H1 (cell line): Measurements from ENCODE around the gene PPP1R15B. TPM values are rescaled to one million over a fixed set of nuclear protein-coding genes. Genes with fewer than 3 reads are reported as not detected.

ENCODE experiments used
- CTCF ChIA-PET: fragments of 300-600 bp; sonication (Branson Sonifier 250); formaldehyde crosslinking; loops from one replicate; lab custom pipeline; 2021; ENCODE audit not compliant: partially characterized antibody; lab: Charles Lee
- POLR2A ChIA-PET: fragments of 300-600 bp; sonication (Branson Sonifier 250); formaldehyde crosslinking; loops from one replicate; lab custom pipeline; 2021; ENCODE audit warnings: inconsistent platforms; ENCODE audit not compliant: partially characterized antibody; lab: Charles Lee
- DNase-seq, 2 experiments: peaks; one replicate each; pipeline versions ENCODE4 v3.0.0 to v3.0.0-alpha.2; 2010 to 2022; ENCODE audit warnings: low spot score in 2 of 2, low read depth in 1 of 2, mixed read lengths in 1 of 2
- FAIRE-seq: peaks from 2 replicates; lab custom pipeline; 2011; peaks lifted over from hg19 to GRCh38; lab: Jason Lieb, UNC
- H2AFZ ChIP-seq: 2 replicates; pipeline ENCODE4 v1.8.1; 2012; ENCODE audit warnings: low read length, inconsistent platforms
- H2AK5ac ChIP-seq: 2 replicates; pipeline ENCODE4 v1.6.1; 2013; ENCODE audit warnings: low read depth, low read length
- H2BK120ac ChIP-seq: replicated peaks from 2 replicates; pipeline ENCODE3; 2013; ENCODE audit warnings: low read depth, low read length, inconsistent platforms
- H2BK12ac ChIP-seq: 2 replicates; pipeline ENCODE4 v1.6.1; 2013; ENCODE audit warnings: low read depth, low read length
- H2BK15ac ChIP-seq: 2 replicates; pipeline ENCODE4 v1.6.1; 2013; ENCODE audit warnings: low read length
- H2BK20ac ChIP-seq: 2 replicates; pipeline ENCODE4 v1.6.1; 2013; ENCODE audit warnings: low read length
- H2BK5ac ChIP-seq: 2 replicates; pipeline ENCODE4 v1.6.1; 2013; ENCODE audit warnings: low read depth, low read length
- H3K14ac ChIP-seq: 2 replicates; pipeline ENCODE4 v1.6.1; 2013; ENCODE audit warnings: inconsistent platforms; ENCODE audit not compliant: insufficient read length
- H3K18ac ChIP-seq: 2 replicates; pipeline ENCODE4 v1.6.1; 2013; ENCODE audit warnings: low read length; ENCODE audit errors: extremely low read depth
- H3K23ac ChIP-seq: 2 replicates; pipeline ENCODE4 v1.6.1; 2013; ENCODE audit warnings: inconsistent platforms; ENCODE audit not compliant: insufficient read length
- H3K23me2 ChIP-seq: 2 replicates; pipeline ENCODE4 v1.6.1; 2013; ENCODE audit warnings: low read depth, low read length
- H3K27ac ChIP-seq: 2 replicates; pipeline ENCODE4 v1.6.1; 2011; ENCODE audit warnings: low read depth, low read length, inconsistent platforms
- H3K27me3 ChIP-seq, 4 experiments: replicated peaks in 1 of 4; 1 replicate in 1 of 4; 2 replicates in 3 of 4; pipeline versions ENCODE4 v1.6.1 to v1.8.1; 2011 to 2013; ENCODE audit warnings: low read length in 3 of 4, mild to moderate bottlenecking in 3 of 4, inconsistent platforms in 2 of 4, mixed read lengths in 2 of 4, moderate library complexity in 1 of 4; ENCODE audit not compliant: control insufficient read depth in 3 of 4, insufficient read depth in 3 of 4; ENCODE audit errors: extremely low read depth in 1 of 4
- H3K36me3 ChIP-seq, 4 experiments: 2 replicates each; pipeline versions ENCODE4 v1.6.1 to v1.8.1; 2011 to 2013; ENCODE audit warnings: mild to moderate bottlenecking in 4 of 4, low read length in 3 of 4, moderate library complexity in 2 of 4, control low read depth in 1 of 4, inconsistent platforms in 1 of 4; ENCODE audit not compliant: insufficient read depth in 4 of 4, control insufficient read depth in 2 of 4
- H3K4ac ChIP-seq: replicated peaks from 2 replicates; pipeline ENCODE3; 2013; ENCODE audit warnings: low read length, low read depth, mixed read lengths, inconsistent platforms; ENCODE audit not compliant: insufficient read length
- H3K4me1 ChIP-seq, 4 experiments: replicated peaks in 1 of 4; 1 replicate in 1 of 4; 2 replicates in 3 of 4; pipeline versions ENCODE4 v1.6.1 to v1.8.1; 2011 to 2013; ENCODE audit warnings: low read length in 3 of 4, inconsistent platforms in 2 of 4, mixed read lengths in 1 of 4; ENCODE audit not compliant: insufficient read depth in 4 of 4, control insufficient read depth in 3 of 4
- H3K4me2 ChIP-seq, 2 experiments: 2 replicates each; pipeline versions ENCODE4 v1.6.1 to v1.8.1; 2011 to 2013; ENCODE audit warnings: low read depth in 2 of 2, low read length in 2 of 2, control low read depth in 1 of 2, inconsistent platforms in 1 of 2, mild to moderate bottlenecking in 1 of 2; ENCODE audit not compliant: insufficient read depth in 1 of 2
- H3K4me3 ChIP-seq, 4 experiments: fragments of 200-600, 300-600 bp in 1 of 4; sonication (generic), shearing (Covaris generic), sonication (Bioruptor Twin) in 1 of 4; 2 replicates each; pipeline versions ENCODE4 v1.5.1 to v1.8.1; 2011 to 2016; ENCODE audit warnings: low read length in 4 of 4, low read depth in 3 of 4, control low read depth in 2 of 4, inconsistent platforms in 2 of 4, mild to moderate bottlenecking in 2 of 4, mixed read lengths in 1 of 4, moderate library complexity in 1 of 4; ENCODE audit not compliant: insufficient read depth in 2 of 4; ENCODE audit errors: extremely low read depth in 1 of 4
- H3K56ac ChIP-seq: replicated peaks from 2 replicates; pipeline ENCODE3; 2013; ENCODE audit warnings: low read depth, mild to moderate bottlenecking, mixed read lengths, low read length, inconsistent platforms; ENCODE audit not compliant: insufficient read length
- H3K79me1 ChIP-seq: 2 replicates; pipeline ENCODE4 v1.6.1; 2013; ENCODE audit warnings: low read depth, low read length, control low read depth
- H3K79me2 ChIP-seq, 2 experiments: 2 replicates each; pipeline versions ENCODE4 v1.6.1 to v1.8.1; 2012 to 2013; ENCODE audit warnings: low read length in 2 of 2, mild to moderate bottlenecking in 2 of 2, inconsistent platforms in 1 of 2; ENCODE audit not compliant: insufficient read depth in 2 of 2, control insufficient read depth in 1 of 2
- H3K9ac ChIP-seq, 4 experiments: replicated peaks in 1 of 4; 1 replicate in 1 of 4; 2 replicates in 3 of 4; pipeline versions ENCODE4 v1.6.1 to v1.8.1; 2011 to 2013; ENCODE audit warnings: low read depth in 3 of 4, low read length in 3 of 4, control low read depth in 2 of 4, mild to moderate bottlenecking in 2 of 4, moderate library complexity in 2 of 4, inconsistent platforms in 1 of 4; ENCODE audit errors: extremely low read depth in 1 of 4
- H3K9me3 ChIP-seq, 2 experiments: 2 replicates each; pipeline versions ENCODE4 v1.6.1 to v1.8.1; 2012 to 2013; ENCODE audit warnings: mild to moderate bottlenecking in 2 of 2, moderate library complexity in 2 of 2, control low read depth in 1 of 2, inconsistent platforms in 1 of 2, low read depth in 1 of 2, low read length in 1 of 2, mixed read lengths in 1 of 2; ENCODE audit not compliant: insufficient read depth in 2 of 2
- H4K20me1 ChIP-seq, 2 experiments: replicated peaks in 1 of 2; 2 replicates each; pipeline versions ENCODE3 to v1.8.1; 2011 to 2013; ENCODE audit warnings: inconsistent platforms in 2 of 2, low read length in 2 of 2, mild to moderate bottlenecking in 1 of 2; ENCODE audit not compliant: insufficient read depth in 2 of 2, control insufficient read depth in 1 of 2
- H4K5ac ChIP-seq: 2 replicates; pipeline ENCODE4 v1.6.1; 2013; ENCODE audit warnings: low read length, low read depth, mixed read lengths, inconsistent platforms; ENCODE audit not compliant: insufficient read length
- H4K8ac ChIP-seq: 2 replicates; pipeline ENCODE4 v1.8.0; 2013; ENCODE audit warnings: mild to moderate bottlenecking, moderate library complexity, low read length, inconsistent platforms; ENCODE audit not compliant: insufficient read depth; ENCODE audit errors: extremely low read depth
- H4K91ac ChIP-seq: replicated peaks from 2 replicates; pipeline ENCODE3; 2013; ENCODE audit warnings: low read length, mixed read lengths, inconsistent platforms; ENCODE audit not compliant: insufficient read length
- CBX8 ChIP-seq: fragments of 300-800, 300-1000 bp; sonication (generic); IDR thresholded peaks from 2 replicates; pipeline ENCODE4 v1.7.1; 2016; ENCODE audit warnings: low read depth, low read length, borderline replicate concordance
- HDAC2 ChIP-seq, 2 experiments: fragments of 300-600 bp in 1 of 2; sonication (generic) in 1 of 2; IDR thresholded peaks; 2 replicates each; pipeline ENCODE4 v1.6.1; 2011 to 2012; ENCODE audit warnings: low read depth in 2 of 2, low read length in 2 of 2, mild to moderate bottlenecking in 2 of 2, moderate library complexity in 2 of 2, borderline replicate concordance in 1 of 2, inconsistent platforms in 1 of 2
- HDAC6 ChIP-seq: IDR thresholded peaks from one replicate; pipeline ENCODE4 v1.7.1; 2012; ENCODE audit warnings: low read depth, mild to moderate bottlenecking, inconsistent platforms, low read length, moderate library complexity
- NANOG ChIP-seq: IDR thresholded peaks from 2 replicates; pipeline ENCODE4 v1.6.1; 2011; ENCODE audit warnings: low read length, low read depth, mild to moderate bottlenecking, inconsistent platforms; ENCODE audit not compliant: insufficient read depth, poor library complexity, severe bottlenecking
- POLR2AphosphoS5 ChIP-seq: IDR thresholded peaks from 2 replicates; pipeline ENCODE4 v1.6.1; 2011; ENCODE audit warnings: low read depth, low read length
- SP2 ChIP-seq: IDR thresholded peaks from 2 replicates; pipeline ENCODE4 v1.6.1; 2012; ENCODE audit warnings: mild to moderate bottlenecking, low read length, inconsistent platforms
- TEAD4 ChIP-seq: IDR thresholded peaks from 2 replicates; pipeline ENCODE4 v1.6.1; 2012; ENCODE audit warnings: low read depth, low read length, inconsistent platforms, mixed read lengths
- WGBS, 2 experiments: shearing (Covaris generic) in 1 of 2; methylation state at CpG; one replicate each; pipeline versions ENCODE4 v1.1.6 to v1.1.7; 2013 to 2015; ENCODE audit warnings: low lambda C conversion rate in 2 of 2, mixed read lengths in 2 of 2, inconsistent platforms in 1 of 2, low coverage in 1 of 2, missing lambda C conversion rate in 1 of 2; ENCODE audit not compliant: insufficient replicate concordance in 2 of 2, insufficient coverage in 1 of 2, insufficient read length in 1 of 2; ENCODE audit errors: extremely low coverage in 1 of 2, missing lambda C conversion rate in 1 of 2; 5-methylcytosine and 5-hydroxymethylcytosine counted together
- polyA plus RNA-seq, 7 experiments: library from polyadenylated mRNA; depleted of rRNA in 3 of 7; stranded (reverse) in 5 of 7; unstranded in 2 of 7; fragments of >200 nt in 5 of 7; fragments of 200-250 nt in 2 of 7; gene quantifications; 1 replicate in 5 of 7; 2 replicates in 1 of 7; 4 replicates in 1 of 7; pipeline versions ENCODE4 v1.2.1 to v1.2.3, GENCODE V29; 2011 to 2013; ENCODE audit warnings: missing spikeins in 2 of 7, mixed read lengths in 2 of 7
- total RNA-seq: library from RNA; stranded (reverse); fragmentation: NEBNext Ultra II Directional; extraction: Animal tissue kit (Norgen Biotek cat#: 25700); gene quantifications from 2 replicates; pipeline ENCODE4 v1.2.1, GENCODE V29; 2021
- TF ChIP-seq, protein P1 (sequence below): IDR thresholded peaks from 2 replicates; pipeline ENCODE4 v1.6.1; 2012; ENCODE audit warnings: low read length, inconsistent platforms

The PPP1R15B gene
- total and polyA plus RNA-seq, 2 of the 8 experiments (the other 6 are each of a cell fraction or from before 2014, with no cell fraction given), result 14.4 to 72.2 TPM

DNA sequence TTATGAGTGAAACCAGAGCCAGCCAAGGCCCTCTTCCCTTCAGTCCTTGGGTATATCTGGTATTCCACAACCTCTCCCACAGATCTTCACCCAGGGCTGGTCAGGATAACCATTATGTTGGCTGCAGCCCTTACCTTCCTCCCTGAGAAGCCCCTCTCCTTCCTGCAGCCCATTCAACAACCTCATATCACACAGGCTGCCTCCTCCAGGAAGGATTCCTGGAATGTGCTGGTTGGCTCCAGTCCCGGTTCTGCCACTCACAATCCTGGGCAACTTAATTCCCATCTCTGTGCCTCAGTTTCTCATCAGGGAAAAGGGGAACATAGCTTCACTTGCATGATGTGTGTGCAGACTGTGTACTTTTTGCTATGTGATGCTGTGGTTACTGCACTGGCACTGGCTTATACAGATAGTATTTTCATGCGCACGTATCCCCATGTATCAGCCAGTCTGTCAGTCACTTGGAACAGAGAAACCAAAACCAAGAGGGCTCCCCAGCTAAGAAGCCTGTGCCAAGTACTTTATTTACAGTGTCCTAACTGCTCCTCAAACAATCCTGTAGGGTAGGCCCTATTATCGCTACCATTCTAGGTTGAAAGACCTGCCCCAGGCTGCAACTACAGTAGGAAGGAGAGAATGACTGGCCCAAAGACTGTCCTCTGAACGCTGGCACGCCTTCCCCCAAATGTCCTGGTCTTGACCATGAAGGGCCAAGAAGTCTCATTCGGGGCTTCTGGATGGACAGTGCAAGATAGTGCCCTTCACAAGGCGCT is 39.9 kb upstream of the PPP1R15B start:
- no peak for DNase-seq
- Histone ChIP-seq H3K27me3 (no peaks in the 10 kb centered on the region), H4K20me1 (no peaks in the 10 kb centered on the region), H2AFZ (no peak overlapping the region)
- CTCF ChIA-PET, result interaction anchor here (1.2 to 47.3 kb wide), 4 partner anchors 15 to 128 kb away, joined by 3 to 2124 read pairs (median 157); partner anchors contain the start of genes MDM4 and PIK3C2B
- no peak for TF ChIP-seq HDAC2 (IDR thresholded peaks at IDR 0.05; ENCODE audit: borderline replicate concordance in 1 of 2, low read depth in 2 of 2, low read length in 2 of 2)
- TF ChIP-seq SP2, result no peak
- TF ChIP-seq HDAC6, result no peak
- TF ChIP-seq CBX8, result no peak
- TF ChIP-seq NANOG, result no peak
- TF ChIP-seq, protein P1, sequence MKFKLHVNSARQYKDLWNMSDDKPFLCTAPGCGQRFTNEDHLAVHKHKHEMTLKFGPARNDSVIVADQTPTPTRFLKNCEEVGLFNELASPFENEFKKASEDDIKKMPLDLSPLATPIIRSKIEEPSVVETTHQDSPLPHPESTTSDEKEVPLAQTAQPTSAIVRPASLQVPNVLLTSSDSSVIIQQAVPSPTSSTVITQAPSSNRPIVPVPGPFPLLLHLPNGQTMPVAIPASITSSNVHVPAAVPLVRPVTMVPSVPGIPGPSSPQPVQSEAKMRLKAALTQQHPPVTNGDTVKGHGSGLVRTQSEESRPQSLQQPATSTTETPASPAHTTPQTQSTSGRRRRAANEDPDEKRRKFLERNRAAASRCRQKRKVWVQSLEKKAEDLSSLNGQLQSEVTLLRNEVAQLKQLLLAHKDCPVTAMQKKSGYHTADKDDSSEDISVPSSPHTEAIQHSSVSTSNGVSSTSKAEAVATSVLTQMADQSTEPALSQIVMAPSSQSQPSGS, result no peak
- TF ChIP-seq TEAD4, result no peak
- TF ChIP-seq POLR2AphosphoS5, result no peak
- TF ChIP-seq, all 59 proteins: peak for 0
- Histone ChIP-seq H3K79me2 (no peaks in the 10 kb centered on the region), H4K5ac (no peak overlapping the region), H2AK5ac (no peak overlapping the region), H3K4ac (no peak overlapping the region), H4K8ac (no peak overlapping the region), H3K4me1 (peaks cover 12 to 35% (median 23%) of the 10 kb centered on the region in 4 experiments), H3K79me1 (no peaks in the 10 kb centered on the region), H3K4me3 (no peak overlapping the region), H3K23ac (no peak overlapping the region), H3K23me2 (no peaks in the 10 kb centered on the region), H4K91ac (peak overlapping the region; percentile 19), H3K36me3 (peaks cover 0 to 2% (median 0%) of the 10 kb centered on the region in 4 experiments; a peak in 2 of 8 replicates), H2BK5ac (no peak overlapping the region), H2BK20ac (no peak overlapping the region), H3K9me3 (no peaks in the 10 kb centered on the region; a peak in 1 of 4 replicates), H3K27ac (no peak overlapping the region), H3K14ac (no peak overlapping the region), H3K9ac (no peak overlapping the region), H2BK12ac (peak overlapping the region; percentile 50; the same call in 1 of the 2 replicates), H3K18ac (no peak overlapping the region), H2BK120ac (no peak overlapping the region), H3K4me2 (no peak overlapping the region), H3K56ac (no peak overlapping the region), H2BK15ac (0 out of 2 replicates have a peak overlapping the region, but pooled peaks have one; percentile 31)
- FAIRE-seq, result no peak
- WGBS, 2 experiments, result 65% methylated on average over 8 of the region's 8 CpGs; no CpG with 5 or more reads in 1 of the 2 experiments
- POLR2A ChIA-PET, result interaction anchor here (0.9 to 7.0 kb wide), 3 partner anchors 22 to 43 kb away, joined by 3 to 42 read pairs (median 28); partner anchors contain the start of gene PIK3C2B
